ENCODE measurements around the gene MYH16.
"Not testable (repeated sequence)": the region's sequence is repeated elsewhere in the genome, so short reads cannot be mapped to it uniquely, and the experiment has no call there.

- TF ChIP-seq POLR2A (IDR thresholded peaks at IDR 0.05) = not testable (repeated sequence)
- TF ChIP-seq, protein P1, sequence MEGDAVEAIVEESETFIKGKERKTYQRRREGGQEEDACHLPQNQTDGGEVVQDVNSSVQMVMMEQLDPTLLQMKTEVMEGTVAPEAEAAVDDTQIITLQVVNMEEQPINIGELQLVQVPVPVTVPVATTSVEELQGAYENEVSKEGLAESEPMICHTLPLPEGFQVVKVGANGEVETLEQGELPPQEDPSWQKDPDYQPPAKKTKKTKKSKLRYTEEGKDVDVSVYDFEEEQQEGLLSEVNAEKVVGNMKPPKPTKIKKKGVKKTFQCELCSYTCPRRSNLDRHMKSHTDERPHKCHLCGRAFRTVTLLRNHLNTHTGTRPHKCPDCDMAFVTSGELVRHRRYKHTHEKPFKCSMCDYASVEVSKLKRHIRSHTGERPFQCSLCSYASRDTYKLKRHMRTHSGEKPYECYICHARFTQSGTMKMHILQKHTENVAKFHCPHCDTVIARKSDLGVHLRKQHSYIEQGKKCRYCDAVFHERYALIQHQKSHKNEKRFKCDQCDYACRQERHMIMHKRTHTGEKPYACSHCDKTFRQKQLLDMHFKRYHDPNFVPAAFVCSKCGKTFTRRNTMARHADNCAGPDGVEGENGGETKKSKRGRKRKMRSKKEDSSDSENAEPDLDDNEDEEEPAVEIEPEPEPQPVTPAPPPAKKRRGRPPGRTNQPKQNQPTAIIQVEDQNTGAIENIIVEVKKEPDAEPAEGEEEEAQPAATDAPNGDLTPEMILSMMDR (IDR thresholded peaks at IDR 0.05) = not testable (repeated sequence)
Measured at GRCh38 chr7:99322659-99323058, 50.0 kb downstream of the MYH16 start.
